WI38 (cell line): Measurements from ENCODE around the gene CAP1.

Source experiments
- H3K4me3 ChIP-seq: 2 replicates; pipeline ENCODE4 v1.5.1; 2011; ENCODE audit warnings: low read depth, mild to moderate bottlenecking, control low read depth, low read length
- CTCF ChIP-seq: IDR thresholded peaks from 2 replicates; pipeline ENCODE4 v1.5.1; 2012; ENCODE audit warnings: low read depth, mild to moderate bottlenecking, control low read depth, low read length

The CAP1 gene

GRCh38 chr1:40102896-40103295 lies 62.4 kb downstream of the CAP1 start:
- no peak overlapping the region for H3K4me3 ChIP-seq
- TF ChIP-seq CTCF = no peak

- no peak for TF ChIP-seq CTCF
These were observed 64.5 kb downstream of the CAP1 start for GRCh38 chr1:40105028-40105427.

GRCh38 chr1:40107290-40107959 lies 66.9 kb downstream of the CAP1 start:
- no peak for TF ChIP-seq CTCF
- H3K4me3 ChIP-seq = no peak overlapping the region

More at GRCh38 chr1:40105028-40105427, 64.5 kb downstream of the CAP1 start:
- no peak overlapping the region for H3K4me3 ChIP-seq

GRCh38 chr1:40110389-40110788 lies 69.9 kb downstream of the CAP1 start:
- TF ChIP-seq CTCF = no peak
- no peak overlapping the region for H3K4me3 ChIP-seq

- no peak for TF ChIP-seq CTCF
- H3K4me3 ChIP-seq = no peak overlapping the region
These were observed 73.9 kb downstream of the CAP1 start for GRCh38 chr1:40114400-40114799.

- no peak overlapping the region for H3K4me3 ChIP-seq
These were observed 79.6 kb downstream of the CAP1 start for GRCh38 chr1:40120128-40120527.

More at GRCh38 chr1:40120128-40120527, 79.6 kb downstream of the CAP1 start:
- TF ChIP-seq CTCF = no peak
